OCI-M1 (cell line): ENCODE data around the gene CAD.
A peak's percentile ranks its signal among the peaks of the same experiment; 100 is the strongest.

Experiments
- DNase-seq: peaks from one replicate; lab custom pipeline; 2025; lab: John Stamatoyannopoulos, UW

Gene CAD

GRCh38 chr2:27281855-27282559, 64.8 kb downstream of the CAD start, which contains the start of gene TRIM54:
Gene TRIM54 (plus strand): TSS chr2:27282429. CDS start chr2:27282732, 303 bp downstream.
- DNase-seq = no peak

GRCh38 chr2:27282892-27283291, 65.7 kb downstream of the CAD start:
- DNase-seq = no peak

- DNase-seq = no peak
Measured at GRCh38 chr2:27284996-27285395, 67.8 kb downstream of the CAD start.

- no peak for DNase-seq
Measured at GRCh38 chr2:27285481-27285880, 68.3 kb downstream of the CAD start.

- DNase-seq = no peak
Measured at GRCh38 chr2:27288610-27289009, 71.4 kb downstream of the CAD start.

- no peak for DNase-seq
Measured at GRCh38 chr2:27290549-27290948, 73.4 kb downstream of the CAD start.

GRCh38 chr2:27291865-27292264, 74.7 kb downstream of the CAD start:
- DNase-seq = peak; percentile 27
